IPS DF 6.9 (cell line): ENCODE data around the gene CEP131.

Experiments
- DNase-seq: peaks from one replicate; pipeline ENCODE4 v3.0.0-alpha.2; 2013; ENCODE audit warnings: low read depth, low spot score
- H3K27ac ChIP-seq: one replicate; pipeline ENCODE4 v1.5.1; 2013; ENCODE audit warnings: low read length, control low read depth
- H3K27me3 ChIP-seq: 2 replicates; pipeline ENCODE4 v1.6.1; 2013; ENCODE audit warnings: mild to moderate bottlenecking, low read length; ENCODE audit not compliant: control insufficient read depth, insufficient read depth
- H3K36me3 ChIP-seq: 2 replicates; pipeline ENCODE4 v1.6.1; 2013; ENCODE audit warnings: low read length; ENCODE audit not compliant: control insufficient read depth, insufficient read depth
- H3K4me1 ChIP-seq: 2 replicates; pipeline ENCODE4 v1.6.1; 2013; ENCODE audit warnings: low read length; ENCODE audit not compliant: control insufficient read depth, insufficient read depth
- H3K4me3 ChIP-seq: 2 replicates; pipeline ENCODE4 v1.5.1; 2013; ENCODE audit warnings: mild to moderate bottlenecking, low read length
- H3K9me3 ChIP-seq: 2 replicates; pipeline ENCODE4 v1.6.1; 2013; ENCODE audit warnings: low read length, inconsistent platforms; ENCODE audit not compliant: control insufficient read depth, insufficient read depth
- WGBS: extraction: QIAGEN DNeasy Blood & Tissue Kit; methylation state at CpG from one replicate; pipeline ENCODE4 v1.1.7; 2013; ENCODE audit warnings: mixed read lengths, missing lambda C conversion rate; ENCODE audit not compliant: insufficient read length, insufficient coverage; 5-methylcytosine and 5-hydroxymethylcytosine counted together

The CEP131 gene

GRCh38 chr17:81173052-81173761 is 49.6 kb downstream of the CEP131 start:
- H3K4me3 ChIP-seq, result no peak overlapping the region
- H3K9me3 ChIP-seq, result no peaks in the 10 kb centered on the region
- no CpG with 5 or more reads among the region's 11 CpGs for WGBS
- no peak for DNase-seq
- H3K27ac ChIP-seq, result no peak overlapping the region
- H3K4me1 ChIP-seq, result no peaks in the 10 kb centered on the region
- H3K36me3 ChIP-seq, result no peaks in the 10 kb centered on the region
- H3K27me3 ChIP-seq, result no peaks in the 10 kb centered on the region

- DNase-seq, result no peak
- Histone ChIP-seq H3K4me3 (no peak overlapping the region), H3K27me3 (no peaks in the 10 kb centered on the region), H3K36me3 (no peaks in the 10 kb centered on the region), H3K9me3 (no peaks in the 10 kb centered on the region), H3K27ac (no peak overlapping the region), H3K4me1 (no peaks in the 10 kb centered on the region)
- WGBS, result no CpG with 5 or more reads among the region's 8 CpGs
These were observed 50.8 kb downstream of the CEP131 start for GRCh38 chr17:81171941-81172340.

- no CpG with 5 or more reads among the region's 15 CpGs for WGBS
- Histone ChIP-seq H3K4me1 (peaks cover 2% of the 10 kb centered on the region; the same call in 1 of the 2 replicates), H3K36me3 (no peaks in the 10 kb centered on the region), H3K9me3 (no peaks in the 10 kb centered on the region), H3K4me3 (no peak overlapping the region), H3K27ac (no peak overlapping the region), H3K27me3 (no peaks in the 10 kb centered on the region)
- no peak for DNase-seq
These were observed 51.9 kb downstream of the CEP131 start for GRCh38 chr17:81170727-81171494.

- Histone ChIP-seq H3K4me3 (no peak overlapping the region), H3K9me3 (no peaks in the 10 kb centered on the region), H3K36me3 (no peaks in the 10 kb centered on the region), H3K27me3 (no peaks in the 10 kb centered on the region), H3K27ac (no peak overlapping the region), H3K4me1 (peaks cover 2% of the 10 kb centered on the region; the same call in 1 of the 2 replicates)
- WGBS, result no CpG with 5 or more reads among the region's 3 CpGs
- no peak for DNase-seq
These were observed 52.9 kb downstream of the CEP131 start for GRCh38 chr17:81169870-81170309.

- no peaks in the 10 kb centered on the region for H3K9me3 ChIP-seq
- peaks cover 2% of the 10 kb centered on the region; the same call in 1 of the 2 replicates for H3K4me1 ChIP-seq
- DNase-seq, result no peak
- H3K27me3 ChIP-seq, result no peaks in the 10 kb centered on the region
- H3K36me3 ChIP-seq, result no peaks in the 10 kb centered on the region; the same call in 1 of the 2 replicates
- H3K4me3 ChIP-seq, result no peak overlapping the region
- H3K27ac ChIP-seq, result no peak overlapping the region
- WGBS, result no CpG with 5 or more reads among the region's 7 CpGs
These were observed 55.1 kb downstream of the CEP131 start for GRCh38 chr17:81167638-81168037.

GRCh38 chr17:81167194-81167524 is 55.6 kb downstream of the CEP131 start:
- Histone ChIP-seq H3K27me3 (no peaks in the 10 kb centered on the region), H3K9me3 (no peaks in the 10 kb centered on the region), H3K4me3 (no peak overlapping the region), H3K27ac (no peak overlapping the region), H3K4me1 (peaks cover 2% of the 10 kb centered on the region; the same call in 1 of the 2 replicates), H3K36me3 (no peaks in the 10 kb centered on the region; the same call in 1 of the 2 replicates)
- no CpG with 5 or more reads among the region's 4 CpGs for WGBS
- no peak for DNase-seq

GRCh38 chr17:81166033-81166492 is 56.7 kb downstream of the CEP131 start, which contains the start of gene AATK:
Gene AATK, minus strand, starts transcription at chr17:81166221. Its CDS starts 229 bp downstream, at chr17:81165992.
- peak within 1 kb of the TSS; percentile 44; the same call in 1 of the 2 replicates for H3K4me3 ChIP-seq
- no CpG with 5 or more reads among the region's 62 CpGs for WGBS
- no peak for DNase-seq
- H3K9me3 ChIP-seq, result no peaks in the 10 kb centered on the region
- peaks cover 2% of the 10 kb centered on the region; the same call in 1 of the 2 replicates for H3K4me1 ChIP-seq
- no peaks in the 10 kb centered on the region; the same call in 1 of the 2 replicates for H3K36me3 ChIP-seq
- no peaks in the 10 kb centered on the region for H3K27me3 ChIP-seq
- H3K27ac ChIP-seq, result no peak within 1 kb of the TSS

GRCh38 chr17:81165246-81166032 is 57.3 kb downstream of the CEP131 start, which contains the start of gene PVALEF:
Gene PVALEF, plus strand, starts transcription at chr17:81165507. Its CDS starts 15,720 bp downstream, at chr17:81181227.
- Histone ChIP-seq H3K4me1 (peaks cover 2% of the 10 kb centered on the region; the same call in 1 of the 2 replicates), H3K27me3 (no peaks in the 10 kb centered on the region), H3K4me3 (peak within 1 kb of the TSS; percentile 44; the same call in 1 of the 2 replicates)

GRCh38 chr17:81164371-81165245 is 58.2 kb downstream of the CEP131 start:
- Histone ChIP-seq H3K36me3 (no peaks in the 10 kb centered on the region; the same call in 1 of the 2 replicates), H3K27ac (no peak overlapping the region), H3K27me3 (no peaks in the 10 kb centered on the region), H3K4me1 (peaks cover 2% of the 10 kb centered on the region; the same call in 1 of the 2 replicates), H3K9me3 (no peaks in the 10 kb centered on the region), H3K4me3 (no peak overlapping the region)
- no peak for DNase-seq
- no CpG with 5 or more reads among the region's 19 CpGs for WGBS

More at GRCh38 chr17:81165246-81166032, 57.3 kb downstream of the CEP131 start, which contains the start of gene PVALEF:
- Histone ChIP-seq H3K27ac (no peak within 1 kb of the TSS), H3K9me3 (no peaks in the 10 kb centered on the region), H3K36me3 (no peaks in the 10 kb centered on the region; the same call in 1 of the 2 replicates)
- DNase-seq, result no peak
- WGBS, result no CpG with 5 or more reads among the region's 46 CpGs
